DOHH2 (cell line): ENCODE measurements around the gene ROBO1.

Experiments used
- H3F3A ChIP-seq: fragments of 200-600 bp; sonication (generic), shearing (Covaris generic); 2 replicates; pipeline ENCODE4 v1.6.0; 2016; ENCODE audit warnings: antibody characterized with exemption, mild to moderate bottlenecking; ENCODE audit not compliant: control insufficient read depth, insufficient read depth
- H3K27ac ChIP-seq: fragments of 200-600 bp; sonication (generic); 2 replicates; pipeline ENCODE4 v1.5.1; 2014; ENCODE audit warnings: low read depth, mild to moderate bottlenecking, low read length, moderate library complexity
- H3K27me3 ChIP-seq: fragments of 200-600 bp; sonication (generic); 2 replicates; pipeline ENCODE4 v1.6.1; 2014; ENCODE audit warnings: mild to moderate bottlenecking, low read length, mixed read lengths; ENCODE audit not compliant: control insufficient read depth
- H3K36me3 ChIP-seq: fragments of 200-600 bp; sonication (generic); 2 replicates; pipeline ENCODE4 v1.6.1; 2014; ENCODE audit warnings: mild to moderate bottlenecking, low read length, moderate library complexity, mixed read lengths; ENCODE audit not compliant: control insufficient read depth
- H3K4me1 ChIP-seq: fragments of 200-600 bp; sonication (generic); 2 replicates; pipeline ENCODE4 v1.6.1; 2014; ENCODE audit warnings: mild to moderate bottlenecking, low read length, mixed read lengths; ENCODE audit not compliant: control insufficient read depth
- H3K4me2 ChIP-seq: fragments of 200-600 bp; sonication (generic); 2 replicates; pipeline ENCODE4 v1.6.0; 2014; ENCODE audit warnings: mild to moderate bottlenecking, low read length, moderate library complexity
- H3K4me3 ChIP-seq: fragments of 200-600 bp; sonication (generic); 2 replicates; pipeline ENCODE4 v1.5.1; 2014; ENCODE audit warnings: mild to moderate bottlenecking, low read length, mixed read lengths
- H3K79me2 ChIP-seq: fragments of 200-600 bp; sonication (generic); 2 replicates; pipeline ENCODE4 v1.6.1; 2014; ENCODE audit warnings: mild to moderate bottlenecking, low read length, mixed read lengths; ENCODE audit not compliant: control insufficient read depth
- H3K9me2 ChIP-seq: fragments of 200-600 bp; sonication (generic); replicated peaks from 2 replicates; pipeline ENCODE4 v1.6.1; 2014; ENCODE audit warnings: mild to moderate bottlenecking, low read length, mixed read lengths; ENCODE audit not compliant: control insufficient read depth
- H3K9me3 ChIP-seq: fragments of 200-600 bp; sonication (generic); 2 replicates; pipeline ENCODE4 v1.6.1; 2014; ENCODE audit warnings: antibody characterized with exemption, low read length, mixed read lengths; ENCODE audit not compliant: control insufficient read depth, insufficient read depth
- H4K20me1 ChIP-seq: fragments of 200-600 bp; sonication (generic); 2 replicates; pipeline ENCODE4 v1.6.0; 2014; ENCODE audit warnings: low read depth, mild to moderate bottlenecking, antibody characterized with exemption, low read length, moderate library complexity; ENCODE audit not compliant: control insufficient read depth, insufficient read depth
- CTCF ChIP-seq: fragments of 200-600 bp; sonication (generic); IDR thresholded peaks from one replicate; pipeline ENCODE4 v1.5.1; 2014; ENCODE audit warnings: antibody characterized with exemption, mild to moderate bottlenecking, low read depth, low read length; ENCODE audit not compliant: poor library complexity, severe bottlenecking
- EZH2phosphoT487 ChIP-seq: fragments of 200-600 bp; sonication (generic); IDR thresholded peaks from 2 replicates; pipeline ENCODE4 v1.6.1; 2017; ENCODE audit warnings: borderline replicate concordance, mild to moderate bottlenecking, antibody characterized with exemption, low read length, moderate library complexity, mixed read lengths

Gene ROBO1

GRCh38 chr3:78794431-78794830 lies 973.4 kb downstream of the ROBO1 start:
- no peak for TF ChIP-seq CTCF
- TF ChIP-seq EZH2phosphoT487, result no peak
- Histone ChIP-seq H3K4me3 (no peak overlapping the region), H3K27me3 (no peaks in the 10 kb centered on the region), H3K36me3 (no peaks in the 10 kb centered on the region), H3K79me2 (no peaks in the 10 kb centered on the region), H4K20me1 (no peaks in the 10 kb centered on the region), H3K9me2 (no peaks in the 10 kb centered on the region), H3K4me2 (no peak overlapping the region), H3K4me1 (no peaks in the 10 kb centered on the region), H3F3A (no peaks in the 10 kb centered on the region), H3K9me3 (no peaks in the 10 kb centered on the region), H3K27ac (no peak overlapping the region)

GRCh38 chr3:78792733-78793132 lies 975.1 kb downstream of the ROBO1 start:
- no peaks in the 10 kb centered on the region for H4K20me1 ChIP-seq
- TF ChIP-seq EZH2phosphoT487, result no peak
- no peak for TF ChIP-seq CTCF
- no peaks in the 10 kb centered on the region for H3F3A ChIP-seq
- no peaks in the 10 kb centered on the region for H3K9me2 ChIP-seq
- H3K27ac ChIP-seq, result no peak overlapping the region
- H3K4me3 ChIP-seq, result no peak overlapping the region
- H3K79me2 ChIP-seq, result no peaks in the 10 kb centered on the region
- no peaks in the 10 kb centered on the region for H3K36me3 ChIP-seq
- H3K9me3 ChIP-seq, result no peaks in the 10 kb centered on the region
- H3K27me3 ChIP-seq, result no peaks in the 10 kb centered on the region
- H3K4me1 ChIP-seq, result no peaks in the 10 kb centered on the region
- H3K4me2 ChIP-seq, result no peak overlapping the region

- H3K9me3 ChIP-seq, result no peaks in the 10 kb centered on the region
- H3K4me3 ChIP-seq, result no peak overlapping the region
- no peaks in the 10 kb centered on the region for H3K36me3 ChIP-seq
- no peak overlapping the region for H3K27ac ChIP-seq
- H3F3A ChIP-seq, result no peaks in the 10 kb centered on the region
- no peaks in the 10 kb centered on the region for H3K9me2 ChIP-seq
- no peaks in the 10 kb centered on the region for H3K79me2 ChIP-seq
- H4K20me1 ChIP-seq, result no peaks in the 10 kb centered on the region
- H3K4me1 ChIP-seq, result no peaks in the 10 kb centered on the region
- no peak overlapping the region for H3K4me2 ChIP-seq
- TF ChIP-seq CTCF (no peak), EZH2phosphoT487 (no peak)
- H3K27me3 ChIP-seq, result no peaks in the 10 kb centered on the region
Measured at GRCh38 chr3:78792212-78792611, 975.6 kb downstream of the ROBO1 start.

- no peaks in the 10 kb centered on the region for H3K4me1 ChIP-seq
- H3K27me3 ChIP-seq, result no peaks in the 10 kb centered on the region
- no peak overlapping the region for H3K4me2 ChIP-seq
- no peak overlapping the region for H3K27ac ChIP-seq
- no peaks in the 10 kb centered on the region for H3K9me3 ChIP-seq
- H3K79me2 ChIP-seq, result no peaks in the 10 kb centered on the region
- no peaks in the 10 kb centered on the region for H4K20me1 ChIP-seq
- no peaks in the 10 kb centered on the region for H3F3A ChIP-seq
- no peaks in the 10 kb centered on the region for H3K36me3 ChIP-seq
- no peak for TF ChIP-seq EZH2phosphoT487
- H3K9me2 ChIP-seq, result no peaks in the 10 kb centered on the region
- H3K4me3 ChIP-seq, result no peak overlapping the region
Measured at GRCh38 chr3:78791753-78792152, 976.0 kb downstream of the ROBO1 start.
